GM19193 (cell line): ENCODE results near the gene IL24.

Experiments used
- POLR2A ChIP-seq: IDR thresholded peaks from 4 replicates; pipeline ENCODE4 v1.6.1; 2011; ENCODE audit not compliant: insufficient read depth, insufficient read length; ENCODE audit errors: extremely low read depth

Gene IL24

DNA sequence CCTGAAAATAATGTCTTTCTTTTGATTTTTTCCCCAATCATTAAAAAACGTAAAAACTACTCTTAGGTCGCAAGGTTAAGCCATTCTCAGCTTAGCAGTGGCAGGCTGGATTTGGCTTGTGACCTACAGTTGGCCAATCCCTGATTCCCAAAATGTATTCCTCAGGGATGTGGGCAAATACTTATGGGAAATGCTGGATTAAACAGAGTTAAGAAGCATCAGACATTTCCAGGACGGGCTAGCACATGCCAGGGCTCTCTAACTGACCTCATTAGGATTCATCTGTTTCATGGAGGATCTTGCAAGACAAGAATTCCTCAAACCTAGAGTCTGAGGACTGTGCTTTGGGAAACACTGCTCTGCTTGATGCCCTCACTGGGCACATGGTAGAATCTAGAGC, 982 bp upstream of the IL24 start:
- no peak for TF ChIP-seq POLR2A

DNA sequence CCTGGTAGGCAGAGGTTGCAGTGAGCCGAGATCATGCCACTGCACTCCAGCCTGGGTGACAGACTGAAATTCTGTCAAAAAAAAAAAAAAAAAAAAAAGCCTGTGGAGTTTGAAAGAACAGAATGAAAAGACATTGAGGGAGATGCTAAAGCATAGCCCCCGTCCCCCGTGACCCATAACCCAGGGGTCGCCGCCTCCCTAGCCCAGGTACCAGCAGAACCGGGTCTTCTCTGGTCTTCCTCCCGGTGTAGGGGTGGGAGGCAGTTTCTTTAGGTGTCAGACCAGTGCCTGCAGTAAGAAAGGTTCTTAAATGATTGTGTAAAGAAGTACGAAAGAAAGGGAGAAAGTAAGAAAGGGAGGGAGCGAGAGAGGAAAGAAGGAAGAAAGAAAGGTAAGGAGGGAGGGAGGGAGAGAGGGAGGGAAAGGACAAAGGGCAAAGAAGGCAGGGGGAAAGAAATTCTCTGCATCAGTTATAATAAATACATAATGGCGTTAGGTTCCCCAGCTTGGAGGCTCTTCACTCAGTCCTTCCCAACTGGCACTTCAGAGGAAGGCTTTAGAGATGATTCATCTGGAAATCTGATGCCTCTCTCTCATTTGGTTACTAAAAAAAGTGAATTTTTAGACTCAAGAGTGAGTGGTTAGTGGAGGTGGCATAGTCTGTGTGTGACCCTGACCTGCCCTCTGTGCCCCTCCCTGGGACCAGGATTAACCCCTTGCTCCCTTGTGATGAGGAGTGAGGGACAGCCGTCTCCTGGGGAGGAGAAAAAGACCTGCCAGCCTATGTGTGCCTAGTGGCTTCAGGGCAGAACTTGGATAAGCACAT, 1.1 kb downstream of the IL24 start:
- no peak for TF ChIP-seq POLR2A

DNA sequence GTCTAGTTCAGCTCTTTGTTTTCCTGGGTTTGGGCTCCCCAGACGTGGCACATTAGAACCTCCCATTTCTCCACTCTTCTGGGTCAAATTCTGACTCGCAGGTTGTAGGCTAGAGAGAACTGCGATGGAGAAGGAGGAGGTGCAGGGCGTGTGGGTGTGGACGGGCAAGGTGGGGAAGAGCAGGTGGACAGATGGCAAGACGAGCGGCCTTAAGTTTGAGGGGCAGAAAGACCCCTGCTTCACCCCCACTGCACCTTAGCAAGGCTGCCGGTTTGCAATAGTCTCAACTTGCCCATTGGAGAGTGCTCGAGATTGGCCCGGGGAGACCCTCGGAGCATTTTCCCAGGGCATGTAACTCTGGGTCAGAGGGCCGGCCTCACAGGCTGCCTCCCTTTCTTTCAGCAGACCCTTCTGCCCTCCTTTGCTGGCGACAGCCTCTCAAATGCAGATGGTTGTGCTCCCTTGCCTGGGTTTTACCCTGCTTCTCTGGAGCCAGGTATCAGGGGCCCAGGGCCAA, 1.7 kb downstream of the IL24 start:
- TF ChIP-seq POLR2A = no peak

DNA sequence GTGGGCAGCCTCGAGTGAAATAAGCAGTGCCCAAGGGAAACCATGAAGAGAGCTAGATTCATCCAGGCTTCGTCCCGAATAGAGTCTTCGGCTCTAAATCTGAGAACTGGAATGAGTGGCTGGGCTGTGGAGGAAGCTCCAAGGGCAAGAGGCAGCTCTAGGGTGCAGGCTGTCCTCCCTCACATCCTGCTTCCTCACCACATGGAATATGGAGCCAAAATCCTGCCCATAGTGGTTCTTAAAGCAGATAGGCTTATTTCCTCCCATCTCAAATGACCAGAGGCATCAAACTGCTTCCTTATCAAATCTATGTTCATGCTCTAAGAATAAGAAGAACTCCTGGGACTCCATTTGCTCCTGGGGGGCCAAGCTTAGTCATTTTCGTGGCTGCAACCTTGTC, 2.5 kb downstream of the IL24 start:
- TF ChIP-seq POLR2A = no peak

GRCh38 chr1:206900149-206900548, 2.9 kb downstream of the IL24 start:
- no peak for TF ChIP-seq POLR2A

DNA sequence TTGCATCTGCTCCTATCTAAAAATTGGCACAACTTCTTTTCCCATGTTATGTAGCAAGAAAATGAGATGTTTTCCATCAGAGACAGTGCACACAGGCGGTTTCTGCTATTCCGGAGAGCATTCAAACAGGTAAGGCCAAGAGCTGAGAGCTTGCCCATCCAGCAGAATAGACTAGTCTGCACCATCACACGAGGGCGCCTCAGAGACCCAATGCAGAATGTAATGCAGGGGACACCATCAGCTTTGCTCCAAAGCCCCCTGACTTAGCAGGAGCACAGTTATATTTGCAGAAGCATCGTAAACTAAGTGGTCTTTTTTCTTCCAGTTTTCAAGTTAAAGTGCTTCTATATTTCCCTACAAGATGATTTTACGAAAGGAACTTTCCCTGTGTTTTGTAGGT, 4.7 kb downstream of the IL24 start:
- TF ChIP-seq POLR2A = no peak

DNA sequence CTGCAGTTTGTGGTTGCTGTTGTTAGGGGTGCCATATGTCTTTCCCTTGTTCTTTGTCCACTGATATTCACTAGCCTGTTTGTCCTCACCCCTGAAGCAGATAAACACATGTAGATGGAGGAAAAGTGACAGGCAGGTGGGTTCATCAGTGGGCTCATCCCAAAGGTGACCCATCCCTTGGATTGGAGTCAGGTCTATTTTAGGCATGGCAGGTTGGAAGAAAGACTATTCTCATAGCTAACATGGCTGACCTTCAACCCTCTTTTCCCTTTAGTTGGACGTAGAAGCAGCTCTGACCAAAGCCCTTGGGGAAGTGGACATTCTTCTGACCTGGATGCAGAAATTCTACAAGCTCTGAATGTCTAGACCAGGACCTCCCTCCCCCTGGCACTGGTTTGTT, 5.5 kb downstream of the IL24 start:
- TF ChIP-seq POLR2A = peak; percentile 37

DNA sequence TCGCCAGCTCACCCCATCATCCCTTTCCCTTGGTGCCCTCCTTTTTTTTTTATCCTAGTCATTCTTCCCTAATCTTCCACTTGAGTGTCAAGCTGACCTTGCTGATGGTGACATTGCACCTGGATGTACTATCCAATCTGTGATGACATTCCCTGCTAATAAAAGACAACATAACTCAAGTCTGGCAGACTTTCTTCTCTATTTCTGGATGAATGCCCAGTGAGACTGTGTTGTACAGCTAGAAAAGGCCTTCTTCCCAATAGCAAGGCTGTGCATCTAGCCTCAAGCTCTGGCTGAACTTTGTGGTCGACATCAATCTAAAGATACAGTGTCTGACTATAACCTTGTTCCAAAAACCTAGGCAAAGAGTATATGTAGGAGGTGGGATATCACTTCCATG, 6.4 kb downstream of the IL24 start:
- no peak for TF ChIP-seq POLR2A

DNA sequence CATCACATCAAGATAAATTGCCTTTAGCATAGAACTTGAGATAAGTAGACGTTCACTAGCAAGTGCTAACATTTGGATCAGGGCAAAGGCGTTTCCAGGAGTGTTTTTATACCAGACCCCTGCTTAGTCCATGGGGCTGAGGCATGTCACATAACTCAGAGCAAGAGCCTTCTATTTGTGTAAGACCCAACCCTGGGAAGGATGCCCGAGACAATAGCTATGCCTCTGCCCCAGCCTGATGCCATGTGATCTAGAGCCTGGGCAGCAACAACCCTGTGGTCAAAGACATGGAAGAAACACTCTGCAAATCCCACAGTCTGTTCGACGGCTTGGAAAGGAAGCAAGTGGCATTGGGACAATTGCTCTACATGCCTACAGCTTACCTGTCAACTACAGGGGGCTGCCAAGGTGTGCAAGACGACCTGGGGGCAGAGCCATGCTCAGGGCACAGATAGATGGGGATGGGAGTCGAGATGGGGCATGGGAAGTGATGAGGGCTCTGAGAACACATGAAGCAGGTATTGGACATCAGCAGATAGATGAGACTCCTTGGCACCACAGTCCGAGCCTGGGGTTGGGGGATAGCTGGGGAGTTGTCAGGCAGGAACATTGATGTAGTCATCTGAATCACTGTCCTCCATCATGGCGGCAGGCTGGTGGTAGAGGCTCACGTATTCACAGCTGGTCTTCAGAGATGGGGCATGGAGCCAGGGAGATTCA, 7.3 kb downstream of the IL24 start:
- TF ChIP-seq POLR2A = no peak

DNA sequence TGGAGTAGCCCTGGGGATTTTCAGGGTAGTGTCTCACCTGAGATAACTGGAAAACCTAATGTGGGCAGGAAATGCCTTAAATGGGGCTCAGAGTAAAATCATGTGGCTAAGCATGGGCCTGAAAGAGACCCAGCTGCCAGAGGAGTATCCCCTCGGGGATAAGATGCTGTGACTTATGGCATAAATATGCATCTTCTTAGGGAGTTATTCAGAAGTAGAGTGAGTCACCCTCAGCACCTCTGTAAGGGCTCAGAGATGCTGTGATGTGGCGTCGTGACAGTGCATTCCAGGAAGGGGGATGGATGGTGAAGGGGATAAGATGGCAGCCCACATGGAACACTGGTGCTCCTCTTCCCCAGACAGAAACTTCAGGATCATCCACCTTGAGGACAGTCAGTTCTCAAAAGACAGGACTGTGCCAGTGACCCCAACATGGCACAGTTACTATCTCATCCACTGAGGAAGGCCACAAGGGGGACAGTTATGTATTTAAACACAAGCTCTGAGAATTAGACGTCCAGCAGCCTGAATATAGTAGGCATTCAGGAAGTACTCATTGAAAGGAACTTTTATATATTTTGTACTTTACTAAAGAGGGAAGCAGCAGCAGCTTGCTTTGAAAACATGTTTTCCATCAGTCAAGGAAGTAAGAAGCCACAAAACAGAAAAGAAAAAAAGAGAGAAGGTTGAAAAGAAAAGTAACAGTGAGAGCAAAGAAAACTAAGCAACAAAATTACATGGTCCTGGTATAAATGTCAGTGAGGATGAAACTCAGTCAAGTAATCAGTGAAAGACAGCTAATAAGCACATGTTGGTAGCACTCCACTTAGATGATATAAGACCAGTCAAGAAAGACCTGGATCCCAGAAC, 8.3 kb downstream of the IL24 start:
- TF ChIP-seq POLR2A = no peak

- no peak for TF ChIP-seq POLR2A
Measured at GRCh38 chr1:206907304-206907991, 10.2 kb downstream of the IL24 start.

DNA sequence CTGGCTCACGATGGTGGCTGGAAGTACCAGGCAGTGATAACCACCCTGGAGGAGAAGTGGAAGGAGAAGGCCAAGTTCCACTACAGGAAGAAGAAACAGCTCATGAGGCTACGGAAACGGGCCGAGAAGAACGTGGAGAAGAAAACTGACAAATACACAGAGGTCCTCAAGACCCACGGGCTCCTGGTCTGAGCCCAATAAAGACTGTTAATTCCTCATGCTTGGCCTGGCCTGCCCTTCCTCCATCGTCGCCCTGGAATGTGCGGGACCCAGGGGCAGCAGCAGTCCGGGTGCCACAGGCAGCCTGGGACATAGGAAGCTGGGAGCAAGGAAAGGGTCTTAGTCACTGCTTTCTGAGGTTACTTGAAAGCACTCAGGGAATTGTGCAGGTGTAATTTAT, 10.8 kb downstream of the IL24 start:
- TF ChIP-seq POLR2A = no peak

DNA sequence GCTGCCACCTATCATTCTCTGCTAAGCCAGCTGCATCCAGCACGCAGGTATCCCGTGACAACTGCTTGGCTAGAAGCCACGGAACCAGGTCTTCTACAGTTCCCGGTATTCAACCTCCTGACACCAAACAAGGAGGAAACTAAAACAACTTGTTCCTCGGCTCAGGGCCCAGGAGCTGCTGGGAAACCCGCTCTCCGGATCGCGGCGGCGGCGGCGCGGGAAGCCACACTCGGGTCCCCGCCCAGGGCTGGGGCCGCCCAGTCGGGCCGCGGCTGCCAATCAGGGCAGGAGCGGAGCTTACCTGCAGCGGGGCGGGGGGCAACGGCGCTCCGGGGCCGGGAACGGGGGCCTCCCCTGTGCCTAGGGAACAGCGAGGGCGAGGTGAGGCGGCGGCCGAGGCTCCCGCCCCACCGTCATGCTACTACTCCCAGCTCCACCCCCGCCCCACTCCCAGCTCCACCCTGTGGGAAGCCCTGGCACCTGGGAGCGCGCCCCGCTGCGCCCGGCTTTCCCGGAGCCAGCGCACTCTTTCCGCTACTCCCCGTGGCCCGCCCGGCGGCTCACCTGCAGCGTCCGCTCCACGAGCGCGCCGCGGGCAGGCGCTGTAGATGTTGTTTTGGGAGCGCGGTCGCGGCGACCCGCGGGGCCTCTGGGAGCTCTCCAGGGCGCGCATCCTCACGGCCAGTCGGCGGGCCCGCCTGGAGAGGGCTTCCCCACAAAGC, 12.1 kb downstream of the IL24 start:
- TF ChIP-seq POLR2A = peak; percentile 26

DNA sequence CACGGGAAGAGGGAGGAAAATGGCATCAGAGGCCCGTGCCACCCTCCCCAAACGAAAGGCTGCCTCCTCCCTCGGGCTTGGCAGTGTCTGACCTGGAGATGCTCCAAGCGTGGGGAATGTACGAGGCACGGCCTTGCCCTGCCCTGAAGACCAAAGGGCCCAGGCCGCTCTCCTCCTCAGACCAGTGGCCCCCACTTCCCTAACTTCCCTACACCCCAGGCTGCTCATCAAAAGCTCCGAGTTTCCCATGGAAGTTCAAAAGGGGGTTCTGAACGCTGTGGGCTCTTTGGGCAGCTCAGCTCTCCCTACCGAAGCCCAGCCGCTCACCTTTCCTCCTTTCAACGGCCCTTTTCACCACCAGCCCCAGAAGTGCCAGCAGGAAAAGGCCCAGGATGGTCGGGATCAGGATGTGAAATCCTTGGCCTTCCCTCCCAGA, 12.7 kb downstream of the IL24 start:
- no peak for TF ChIP-seq POLR2A
